Glutamatergic neuron (in vitro differentiated cells): ENCODE results near the gene ACVR1B. TPM values are rescaled to one million over a fixed set of nuclear protein-coding genes. Genes with fewer than 3 reads are reported as not detected.

Source experiments
- DNase-seq: peaks from one replicate; pipeline ENCODE4 v3.0.0; 2022
- H3K27ac Mint-ChIP-seq: one replicate; pipeline ENCODE4 v1.8.0; 2020; ENCODE audit warnings: mild to moderate bottlenecking, mixed read lengths, inconsistent platforms; ENCODE audit not compliant: unreplicated experiment
- H3K27me3 Mint-ChIP-seq: one replicate; pipeline ENCODE4 v1.8.0; 2020; ENCODE audit warnings: mild to moderate bottlenecking, moderate library complexity, mixed read lengths, inconsistent platforms; ENCODE audit not compliant: unreplicated experiment
- H3K36me3 Mint-ChIP-seq: one replicate; pipeline ENCODE4 v1.8.0; 2020; ENCODE audit warnings: mild to moderate bottlenecking, mixed read lengths, inconsistent platforms; ENCODE audit not compliant: unreplicated experiment
- H3K4me1 Mint-ChIP-seq: one replicate; pipeline ENCODE4 v1.8.0; 2020; ENCODE audit warnings: mild to moderate bottlenecking, low read depth, mixed read lengths, inconsistent platforms; ENCODE audit not compliant: unreplicated experiment
- H3K4me3 Mint-ChIP-seq: one replicate; pipeline ENCODE4 v1.8.0; 2020; ENCODE audit warnings: mild to moderate bottlenecking, mixed read lengths, inconsistent platforms; ENCODE audit not compliant: unreplicated experiment
- H3K9me3 Mint-ChIP-seq: one replicate; pipeline ENCODE4 v1.8.0; 2020; ENCODE audit warnings: mild to moderate bottlenecking, moderate library complexity, mixed read lengths, inconsistent platforms; ENCODE audit not compliant: unreplicated experiment
- long read RNA-seq: library from polyadenylated mRNA; unstranded; transcript quantifications from one replicate; pipeline ENCODE4 v2.0.0, GENCODE V29; 2020; ENCODE audit not compliant: unreplicated experiment
- total RNA-seq: library from RNA; stranded (reverse); fragmentation: NEBNext Ultra II Directional; extraction: Animal tissue kit (Norgen Biotek cat#: 25700); gene quantifications from one replicate; pipeline ENCODE4 v1.2.1, GENCODE V29; 2021; ENCODE audit not compliant: unreplicated experiment
- TF ChIP-seq, protein P1 (sequence below): fragments of 200-600 bp; sonication (generic); IDR thresholded peaks from one replicate; pipeline ENCODE4 v1.5.0; 2021; ENCODE audit not compliant: partially characterized antibody, unreplicated experiment

Gene ACVR1B
- total RNA-seq, result 50.2 TPM
- long read RNA-seq, partial matches to known transcripts, result 0 of 4 reads
- long read RNA-seq, other reads (novel, unspliced or antisense), result 4 of 4 reads

DNA sequence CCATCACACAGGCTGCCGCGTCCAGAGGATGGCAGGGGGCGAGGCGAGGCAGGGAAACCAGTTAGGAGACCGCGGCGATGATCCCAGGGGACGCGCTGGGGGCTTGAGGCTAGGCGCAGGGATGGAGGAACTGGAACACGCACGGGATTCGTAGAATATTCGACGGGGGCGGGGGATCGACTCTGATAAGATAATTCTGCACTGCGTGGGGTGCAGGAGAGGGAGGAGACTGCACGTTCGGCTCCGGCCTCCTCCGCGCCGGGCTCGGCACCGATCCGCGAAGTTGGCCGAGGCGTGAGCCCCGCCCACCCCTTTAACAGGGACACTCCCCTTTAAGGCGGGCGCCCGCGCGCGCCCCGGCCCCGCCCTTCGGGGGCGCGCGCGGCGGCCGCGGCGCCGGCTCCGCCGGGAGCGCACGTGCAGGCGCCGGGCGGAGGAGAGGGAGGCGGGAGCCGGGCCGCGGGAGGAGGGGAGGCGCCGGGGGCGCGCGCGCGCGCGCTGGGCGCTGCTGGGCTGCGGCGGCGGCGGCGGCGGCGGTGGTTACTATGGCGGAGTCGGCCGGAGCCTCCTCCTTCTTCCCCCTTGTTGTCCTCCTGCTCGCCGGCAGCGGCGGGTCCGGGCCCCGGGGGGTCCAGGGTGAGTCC, at the start of gene ACVR1B:
Gene ACVR1B, plus strand, starts transcription at position 501 of the 644 bp plus-strand sequence. Its CDS starts 45 bp downstream, at position 546.
- H3K27me3 Mint-ChIP-seq, result peaks cover 3% of the 10 kb centered on the region
- peak within 1 kb of the TSS; percentile 90 for H3K27ac Mint-ChIP-seq

DNA sequence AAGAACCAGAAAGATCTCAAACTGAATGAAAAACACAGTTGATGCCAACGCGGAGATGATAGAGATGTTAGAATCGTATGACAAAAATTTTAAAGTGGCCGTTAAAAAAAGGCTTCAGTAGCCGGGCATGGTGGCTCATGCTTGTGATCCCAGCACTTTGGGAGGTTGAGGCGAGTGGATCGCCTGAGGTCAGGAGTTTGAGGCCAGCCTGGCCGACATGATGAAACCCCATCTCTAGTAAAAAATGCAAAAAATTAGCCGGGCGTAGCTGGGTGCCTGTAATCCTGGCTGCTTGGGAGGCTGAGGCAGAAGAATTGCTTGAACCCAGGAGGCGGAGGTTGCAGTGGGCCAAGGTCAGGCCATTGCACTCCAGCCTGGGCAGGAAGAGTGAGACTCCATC, 49.6 kb upstream of the ACVR1B start:
- H3K27me3 Mint-ChIP-seq, result peaks cover 3% of the 10 kb centered on the region
- peaks cover 6% of the 10 kb centered on the region for H3K9me3 Mint-ChIP-seq
- no peak for DNase-seq
- TF ChIP-seq, protein P1, sequence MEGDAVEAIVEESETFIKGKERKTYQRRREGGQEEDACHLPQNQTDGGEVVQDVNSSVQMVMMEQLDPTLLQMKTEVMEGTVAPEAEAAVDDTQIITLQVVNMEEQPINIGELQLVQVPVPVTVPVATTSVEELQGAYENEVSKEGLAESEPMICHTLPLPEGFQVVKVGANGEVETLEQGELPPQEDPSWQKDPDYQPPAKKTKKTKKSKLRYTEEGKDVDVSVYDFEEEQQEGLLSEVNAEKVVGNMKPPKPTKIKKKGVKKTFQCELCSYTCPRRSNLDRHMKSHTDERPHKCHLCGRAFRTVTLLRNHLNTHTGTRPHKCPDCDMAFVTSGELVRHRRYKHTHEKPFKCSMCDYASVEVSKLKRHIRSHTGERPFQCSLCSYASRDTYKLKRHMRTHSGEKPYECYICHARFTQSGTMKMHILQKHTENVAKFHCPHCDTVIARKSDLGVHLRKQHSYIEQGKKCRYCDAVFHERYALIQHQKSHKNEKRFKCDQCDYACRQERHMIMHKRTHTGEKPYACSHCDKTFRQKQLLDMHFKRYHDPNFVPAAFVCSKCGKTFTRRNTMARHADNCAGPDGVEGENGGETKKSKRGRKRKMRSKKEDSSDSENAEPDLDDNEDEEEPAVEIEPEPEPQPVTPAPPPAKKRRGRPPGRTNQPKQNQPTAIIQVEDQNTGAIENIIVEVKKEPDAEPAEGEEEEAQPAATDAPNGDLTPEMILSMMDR, result no peak
- H3K4me3 Mint-ChIP-seq, result no peak overlapping the region
- peaks cover 5% of the 10 kb centered on the region for H3K36me3 Mint-ChIP-seq
- no peak overlapping the region for H3K27ac Mint-ChIP-seq
- H3K4me1 Mint-ChIP-seq, result peaks cover 12% of the 10 kb centered on the region

More for the DNA sequence above, at the start of gene ACVR1B:
- peaks cover 31% of the 10 kb centered on the region for H3K4me1 Mint-ChIP-seq
- TF ChIP-seq, protein P1, result no peak
- H3K9me3 Mint-ChIP-seq, result peaks cover 9% of the 10 kb centered on the region
- peak; percentile 89 for DNase-seq
- H3K4me3 Mint-ChIP-seq, result peak within 1 kb of the TSS; percentile 94
- peaks cover 4% of the 10 kb centered on the region for H3K36me3 Mint-ChIP-seq

DNA sequence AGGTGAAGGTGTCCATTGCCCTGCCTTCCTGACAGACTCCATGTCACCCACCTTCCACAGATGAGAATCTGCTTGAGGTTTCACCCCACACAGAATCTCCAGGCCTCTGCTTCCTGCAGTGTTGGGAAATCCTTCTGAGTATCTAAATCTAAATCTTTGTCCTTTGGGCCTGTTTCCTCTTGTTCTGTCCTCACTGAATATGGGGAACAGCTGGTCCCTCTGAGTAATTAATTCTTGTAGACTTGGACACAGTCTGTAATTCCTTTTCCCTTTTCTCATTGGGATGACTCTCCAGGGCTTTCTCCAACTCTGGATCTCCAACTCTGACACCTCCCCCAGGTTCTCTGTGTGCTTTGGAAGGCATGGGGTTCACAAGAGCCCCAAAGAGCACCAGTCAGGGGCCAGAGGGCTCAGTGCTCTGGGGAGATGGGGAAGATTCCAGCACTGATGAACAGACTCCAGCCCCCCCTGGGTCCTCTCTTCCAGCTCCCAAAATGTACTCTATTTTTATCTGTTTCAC, 46.5 kb upstream of the ACVR1B start:
- Mint-ChIP-seq H3K4me3 (no peak overlapping the region), H3K36me3 (peaks cover 5% of the 10 kb centered on the region), H3K27me3 (peaks cover 5% of the 10 kb centered on the region), H3K27ac (no peak overlapping the region), H3K4me1 (peaks cover 12% of the 10 kb centered on the region), H3K9me3 (peaks cover 3% of the 10 kb centered on the region)
- TF ChIP-seq, protein P1, result no peak
- DNase-seq, result no peak

DNA sequence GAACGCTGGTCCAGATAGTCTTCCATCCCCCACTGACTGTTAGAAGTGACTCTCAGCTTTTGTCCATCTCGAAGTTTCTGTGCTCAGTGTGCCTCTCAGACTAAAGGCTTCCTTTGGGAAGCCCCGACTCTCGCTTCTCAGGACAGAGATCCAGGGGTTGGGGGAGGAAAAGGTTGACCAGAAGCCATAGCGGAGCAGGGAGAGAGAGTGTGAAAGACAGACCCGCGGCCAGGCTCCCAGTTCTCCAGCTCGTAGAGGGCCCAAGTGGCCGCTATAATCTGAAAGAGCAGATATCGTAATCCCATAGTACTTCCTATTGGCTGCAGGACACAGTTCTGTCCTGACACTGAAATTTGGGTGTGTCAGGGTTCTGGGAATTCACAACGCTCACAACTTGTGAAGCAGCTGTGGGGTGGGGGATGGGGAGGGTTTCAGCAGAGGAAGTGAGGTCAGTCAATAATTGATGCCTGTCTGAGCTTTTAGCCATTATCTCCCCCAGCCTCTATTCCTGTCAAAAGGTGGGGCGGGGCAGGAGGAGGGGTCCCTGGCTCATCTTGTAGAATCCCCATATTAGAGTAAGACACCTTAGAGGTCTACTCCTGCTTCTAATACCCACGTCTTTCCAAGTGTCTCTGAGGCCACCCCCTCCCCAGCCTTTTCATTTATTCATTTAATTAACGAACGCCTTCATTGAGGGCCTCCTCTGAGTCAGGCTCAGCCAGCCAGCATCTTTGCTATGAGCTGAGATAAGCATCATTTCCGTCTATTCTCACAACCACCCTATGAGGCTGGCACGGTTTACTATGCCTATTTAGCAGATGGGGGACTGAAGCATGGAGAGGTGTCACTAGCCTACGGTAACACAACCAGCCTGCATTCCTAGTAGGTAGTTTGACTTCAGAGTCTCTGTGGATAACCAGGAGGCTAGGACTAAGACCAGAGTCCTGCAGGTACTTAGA, 45.7 kb upstream of the ACVR1B start:
- H3K27ac Mint-ChIP-seq, result peak overlapping the region; percentile 76
- peaks cover 4% of the 10 kb centered on the region for H3K9me3 Mint-ChIP-seq
- H3K36me3 Mint-ChIP-seq, result peaks cover 5% of the 10 kb centered on the region
- peak; percentile 63 for DNase-seq
- peak overlapping the region; percentile 49 for H3K4me3 Mint-ChIP-seq
- H3K4me1 Mint-ChIP-seq, result peaks cover 12% of the 10 kb centered on the region
- H3K27me3 Mint-ChIP-seq, result peaks cover 6% of the 10 kb centered on the region
- TF ChIP-seq, protein P1, result no peak
